Osteocyte (in vitro differentiated cells): ENCODE results near the gene CTNNA2. TPM values are rescaled to one million over a fixed set of nuclear protein-coding genes. Genes with fewer than 3 reads are reported as not detected.

ENCODE experiments used
- DNase-seq: peaks from one replicate; pipeline ENCODE4 v3.0.0; 2021; ENCODE audit warnings: mixed read lengths; ENCODE audit not compliant: unreplicated experiment; ENCODE audit errors: extremely low spot score
- H3K27ac Mint-ChIP-seq: one replicate; pipeline ENCODE4 v1.8.0; 2021; ENCODE audit warnings: mild to moderate bottlenecking, mixed read lengths; ENCODE audit not compliant: unreplicated experiment
- H3K27me3 Mint-ChIP-seq: one replicate; pipeline ENCODE4 v1.8.0; 2021; ENCODE audit warnings: mixed read lengths; ENCODE audit not compliant: unreplicated experiment
- H3K36me3 Mint-ChIP-seq: one replicate; pipeline ENCODE4 v1.8.0; 2021; ENCODE audit warnings: mixed read lengths; ENCODE audit not compliant: unreplicated experiment
- H3K4me1 Mint-ChIP-seq: one replicate; pipeline ENCODE4 v1.8.0; 2021; ENCODE audit warnings: mixed read lengths; ENCODE audit not compliant: unreplicated experiment
- H3K4me3 Mint-ChIP-seq: one replicate; pipeline ENCODE4 v1.8.0; 2021; ENCODE audit warnings: mild to moderate bottlenecking, moderate library complexity, mixed read lengths; ENCODE audit not compliant: unreplicated experiment
- H3K9me3 Mint-ChIP-seq: one replicate; pipeline ENCODE4 v1.8.0; 2021; ENCODE audit warnings: mixed read lengths; ENCODE audit not compliant: unreplicated experiment
- CTCF ChIP-seq: fragments of 200-600 bp; sonication (generic); IDR thresholded peaks from 2 replicates; pipeline ENCODE4 v1.5.0; 2021; ENCODE audit warnings: antibody characterized with exemption, mild to moderate bottlenecking, moderate library complexity
- total RNA-seq: library from RNA; stranded (reverse); gene quantifications from 2 replicates; pipeline ENCODE4 v1.2.1, GENCODE V29; 2021

CTNNA2 gene
- total RNA-seq, 1 donor from 2014 or later = not detected

GRCh38 chr2:80370375-80371009 is 857.6 kb downstream of the CTNNA2 start:
- TF ChIP-seq CTCF = no peak
- Mint-ChIP-seq H3K4me3 (no peak overlapping the region), H3K27ac (no peak overlapping the region), H3K9me3 (peaks cover 15% of the 10 kb centered on the region), H3K36me3 (no peaks in the 10 kb centered on the region), H3K27me3 (no peaks in the 10 kb centered on the region), H3K4me1 (no peaks in the 10 kb centered on the region)
- no peak for DNase-seq

- H3K4me1 Mint-ChIP-seq = no peaks in the 10 kb centered on the region
- no peaks in the 10 kb centered on the region for H3K36me3 Mint-ChIP-seq
- TF ChIP-seq CTCF = no peak
- no peak overlapping the region for H3K4me3 Mint-ChIP-seq
- DNase-seq = no peak
- no peak overlapping the region for H3K27ac Mint-ChIP-seq
- no peaks in the 10 kb centered on the region for H3K27me3 Mint-ChIP-seq
- peaks cover 27% of the 10 kb centered on the region for H3K9me3 Mint-ChIP-seq
Measured at GRCh38 chr2:80374105-80374504, 861.3 kb downstream of the CTNNA2 start.

DNA sequence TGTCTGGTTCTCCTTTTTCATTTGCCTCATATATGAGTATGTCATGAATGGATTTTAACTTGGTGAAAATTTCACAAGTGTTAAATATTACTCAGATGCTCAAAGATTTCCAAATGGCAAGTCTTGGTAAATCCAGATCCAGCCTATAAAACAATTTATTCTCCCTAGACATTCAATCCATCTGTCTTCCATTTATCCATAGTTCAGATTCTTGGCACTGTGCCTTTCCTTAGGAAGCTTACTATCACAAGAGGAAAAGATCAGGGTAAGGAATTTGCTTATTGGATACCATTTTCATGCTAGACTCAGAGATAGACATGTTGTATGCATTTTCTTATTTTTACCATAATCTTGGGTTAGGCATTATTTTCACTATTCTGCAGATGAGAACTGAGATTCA is 864.2 kb downstream of the CTNNA2 start:
- H3K27me3 Mint-ChIP-seq = no peaks in the 10 kb centered on the region
- DNase-seq = no peak
- peaks cover 39% of the 10 kb centered on the region for H3K9me3 Mint-ChIP-seq
- no peaks in the 10 kb centered on the region for H3K36me3 Mint-ChIP-seq
- H3K4me1 Mint-ChIP-seq = no peaks in the 10 kb centered on the region
- H3K4me3 Mint-ChIP-seq = no peak overlapping the region
- no peak for TF ChIP-seq CTCF
- H3K27ac Mint-ChIP-seq = no peak overlapping the region

DNA sequence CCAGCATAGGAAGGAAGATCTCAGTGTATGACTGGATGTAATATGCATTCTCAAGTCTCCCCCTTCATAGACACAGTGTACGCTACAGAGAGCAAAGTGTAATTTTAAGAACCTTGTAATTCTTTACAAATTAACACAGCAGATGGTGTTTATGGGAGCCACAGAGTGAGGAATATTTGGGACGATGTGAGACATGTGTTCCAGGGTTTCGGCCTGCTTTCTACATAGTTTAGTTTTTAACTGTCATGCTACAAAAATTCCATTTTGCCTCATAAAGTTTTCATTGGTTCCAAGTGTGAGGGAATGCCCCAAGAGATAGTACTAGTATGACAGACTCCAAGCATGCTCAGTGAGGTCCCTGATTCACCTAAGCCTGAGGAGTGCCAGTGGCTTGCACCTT is 867.9 kb downstream of the CTNNA2 start:
- no peak for DNase-seq
- Mint-ChIP-seq H3K36me3 (no peaks in the 10 kb centered on the region), H3K4me1 (no peaks in the 10 kb centered on the region), H3K27ac (no peak overlapping the region), H3K4me3 (no peak overlapping the region), H3K9me3 (peaks cover 43% of the 10 kb centered on the region), H3K27me3 (no peaks in the 10 kb centered on the region)
- no peak for TF ChIP-seq CTCF

DNA sequence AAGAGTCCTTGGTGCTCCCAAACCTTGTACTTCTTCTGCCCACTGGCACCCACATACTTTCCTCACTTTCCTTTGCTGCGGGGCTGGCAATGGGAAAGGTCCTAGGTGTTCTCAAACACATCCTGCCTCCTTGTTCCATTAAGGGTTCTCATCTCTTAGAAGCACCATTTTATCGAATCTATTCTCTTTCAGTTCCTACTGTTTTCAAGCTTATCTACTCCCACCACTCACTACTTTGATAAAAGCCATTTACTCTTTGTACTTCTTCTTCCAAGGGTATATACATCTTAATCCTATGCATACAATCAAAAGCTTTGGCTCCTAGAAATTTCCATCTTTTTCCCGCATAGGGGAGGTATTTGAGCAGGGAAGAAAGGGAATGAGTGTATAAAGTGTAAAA is 868.8 kb downstream of the CTNNA2 start:
- Mint-ChIP-seq H3K4me1 (no peaks in the 10 kb centered on the region), H3K27ac (no peak overlapping the region), H3K4me3 (no peak overlapping the region), H3K9me3 (peaks cover 37% of the 10 kb centered on the region), H3K36me3 (no peaks in the 10 kb centered on the region), H3K27me3 (no peaks in the 10 kb centered on the region)
- no peak for TF ChIP-seq CTCF
- no peak for DNase-seq
